Caco-2 (cell line): ENCODE data around the gene ESYT1. TPM values are rescaled to one million over a fixed set of nuclear protein-coding genes. Genes with fewer than 3 reads are reported as not detected.

Experiments
- BruUV-seq: library from RNA; stranded (reverse); fragments of 400-500 nt; replicated peaks from 2 replicates; lab custom pipeline; 2021; lab: Mats Ljungman, UMichigan
- CTCF ChIA-PET: fragments of 300-600 bp; sonication (Branson Sonifier 250); formaldehyde crosslinking; loops from one replicate; lab custom pipeline; 2022; ENCODE audit warnings: antibody characterized with exemption; lab: Charles Lee
- POLR2A ChIA-PET: fragments of 300-600 bp; sonication (Branson Sonifier 250); formaldehyde crosslinking; loops from one replicate; lab custom pipeline; 2022; ENCODE audit warnings: antibody characterized with exemption; lab: Charles Lee
- DNase-seq, 2 experiments: peaks; one replicate each; pipeline versions ENCODE4 v3.0.0 to v3.0.0-alpha.2; 2020 to 2022
- H3K27me3 ChIP-seq: replicated peaks from 2 replicates; pipeline ENCODE4 v1.6.0; 2011; ENCODE audit warnings: low read length; ENCODE audit not compliant: control insufficient read depth, insufficient read depth
- H3K36me3 ChIP-seq: 2 replicates; pipeline ENCODE4 v1.5.1; 2011; ENCODE audit warnings: low read length; ENCODE audit not compliant: control insufficient read depth, insufficient read depth
- H3K4me1 ChIP-seq: fragments of 250-450 bp; sonication (Bioruptor Pico); 2 replicates; pipeline ENCODE4 v1.5.1; 2020; ENCODE audit warnings: mild to moderate bottlenecking
- H3K4me3 ChIP-seq: 2 replicates; pipeline ENCODE4 v1.5.1; 2011; ENCODE audit warnings: low read depth, mild to moderate bottlenecking, control low read depth, low read length
- H3K9me3 ChIP-seq: fragments of 250-450 bp; sonication (Bioruptor Pico); 2 replicates; pipeline ENCODE4 v1.5.1; 2020; ENCODE audit warnings: mild to moderate bottlenecking, moderate library complexity
- H3K27ac Mint-ChIP-seq: one replicate; pipeline ENCODE4 v1.8.0; 2022; ENCODE audit warnings: mixed read lengths; ENCODE audit not compliant: unreplicated experiment
- H3K27me3 Mint-ChIP-seq: one replicate; pipeline ENCODE4 v1.8.0; 2022; ENCODE audit warnings: mixed read lengths; ENCODE audit not compliant: insufficient read depth, unreplicated experiment
- H3K36me3 Mint-ChIP-seq: one replicate; pipeline ENCODE4 v1.8.0; 2022; ENCODE audit warnings: mild to moderate bottlenecking, mixed read lengths; ENCODE audit not compliant: insufficient read depth, unreplicated experiment
- H3K4me1 Mint-ChIP-seq: one replicate; pipeline ENCODE4 v1.8.0; 2022; ENCODE audit warnings: low read depth, mixed read lengths; ENCODE audit not compliant: unreplicated experiment
- H3K4me3 Mint-ChIP-seq: one replicate; pipeline ENCODE4 v1.8.0; 2022; ENCODE audit warnings: mild to moderate bottlenecking, moderate library complexity, mixed read lengths; ENCODE audit not compliant: unreplicated experiment
- H3K9me3 Mint-ChIP-seq: one replicate; pipeline ENCODE4 v1.8.0; 2022; ENCODE audit warnings: mixed read lengths; ENCODE audit not compliant: unreplicated experiment
- intact Hi-C: fragments of 100-400 bp; cut with micrococcal nuclease; formaldehyde crosslinking; loops from one replicate; pipeline ENCODE4 v1.10.0; 2022; ENCODE audit not compliant: unreplicated experiment
- total RNA-seq: library from RNA; stranded (reverse); gene quantifications from 2 replicates; pipeline ENCODE4 v1.2.3, GENCODE V29; 2022
- TF ChIP-seq, protein P1 (sequence below), 2 experiments: fragments of 200-600 bp in 1 of 2; IDR thresholded peaks; 1 replicate in 1 of 2; 2 replicates in 1 of 2; pipeline versions ENCODE4 v1.5.1 to v1.8.0; 2011 to 2022; ENCODE audit warnings: antibody characterized with exemption in 1 of 2, control low read depth in 1 of 2, inconsistent platforms in 1 of 2, low read depth in 1 of 2, low read length in 1 of 2, mild to moderate bottlenecking in 1 of 2, moderate library complexity in 1 of 2; ENCODE audit not compliant: insufficient read depth in 1 of 2, severe bottlenecking in 1 of 2, unreplicated experiment in 1 of 2

Gene ESYT1
- total RNA-seq, 1 experiment from 2014 or later = 79.0 TPM

DNA sequence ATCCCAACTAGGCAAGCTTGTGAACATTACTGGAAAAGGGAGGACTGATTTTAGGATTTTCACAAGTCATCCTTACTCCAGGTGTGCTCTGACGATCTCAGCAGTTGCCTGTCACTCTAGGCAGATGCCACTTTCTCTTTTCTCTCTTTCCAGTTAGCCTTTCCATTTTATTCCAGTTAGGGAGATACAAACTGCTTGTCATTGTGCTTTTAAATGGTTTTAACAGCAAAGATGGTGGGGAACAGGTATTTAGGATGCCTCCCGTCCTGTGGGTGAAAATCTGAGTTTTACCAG lies 22.5 kb upstream of the ESYT1 start:
- CTCF ChIA-PET = interaction anchor here (0.5 to 2.4 kb wide), 4 partner anchors 13 to 26 kb away, joined by 3 to 24 read pairs (median 14); partner anchors contain the start of gene ZC3H10
- TF ChIP-seq, protein P1, sequence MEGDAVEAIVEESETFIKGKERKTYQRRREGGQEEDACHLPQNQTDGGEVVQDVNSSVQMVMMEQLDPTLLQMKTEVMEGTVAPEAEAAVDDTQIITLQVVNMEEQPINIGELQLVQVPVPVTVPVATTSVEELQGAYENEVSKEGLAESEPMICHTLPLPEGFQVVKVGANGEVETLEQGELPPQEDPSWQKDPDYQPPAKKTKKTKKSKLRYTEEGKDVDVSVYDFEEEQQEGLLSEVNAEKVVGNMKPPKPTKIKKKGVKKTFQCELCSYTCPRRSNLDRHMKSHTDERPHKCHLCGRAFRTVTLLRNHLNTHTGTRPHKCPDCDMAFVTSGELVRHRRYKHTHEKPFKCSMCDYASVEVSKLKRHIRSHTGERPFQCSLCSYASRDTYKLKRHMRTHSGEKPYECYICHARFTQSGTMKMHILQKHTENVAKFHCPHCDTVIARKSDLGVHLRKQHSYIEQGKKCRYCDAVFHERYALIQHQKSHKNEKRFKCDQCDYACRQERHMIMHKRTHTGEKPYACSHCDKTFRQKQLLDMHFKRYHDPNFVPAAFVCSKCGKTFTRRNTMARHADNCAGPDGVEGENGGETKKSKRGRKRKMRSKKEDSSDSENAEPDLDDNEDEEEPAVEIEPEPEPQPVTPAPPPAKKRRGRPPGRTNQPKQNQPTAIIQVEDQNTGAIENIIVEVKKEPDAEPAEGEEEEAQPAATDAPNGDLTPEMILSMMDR (IDR thresholded peaks at IDR 0.05; ENCODE audit: insufficient read depth in 1 of 2, low read depth in 1 of 2, low read length in 1 of 2, severe bottlenecking in 1 of 2, unreplicated experiment in 1 of 2) = no peak
- Histone ChIP-seq H3K4me1 (peaks cover 15% of the 10 kb centered on the region), H3K27me3 (no peaks in the 10 kb centered on the region; the same call in 1 of the 2 replicates), H3K9me3 (no peaks in the 10 kb centered on the region), H3K4me3 (peak overlapping the region; percentile 68), H3K36me3 (peaks cover 1% of the 10 kb centered on the region)
- no TSS peak for BruUV-seq
- Mint-ChIP-seq H3K36me3 (peaks cover 85% of the 10 kb centered on the region), H3K27me3 (no peaks in the 10 kb centered on the region), H3K9me3 (no peaks in the 10 kb centered on the region), H3K4me1 (peaks cover 9% of the 10 kb centered on the region), H3K27ac (peak overlapping the region; percentile 99), H3K4me3 (peak overlapping the region; percentile 98)
- POLR2A ChIA-PET = interaction anchor here (0.9 to 1.5 kb wide), 3 partner anchors 12 to 98 kb away, joined by 3 read pairs; partner anchors contain the start of gene ZC3H10
- intact Hi-C loops = no loop called here
- DNase-seq = no peak

DNA sequence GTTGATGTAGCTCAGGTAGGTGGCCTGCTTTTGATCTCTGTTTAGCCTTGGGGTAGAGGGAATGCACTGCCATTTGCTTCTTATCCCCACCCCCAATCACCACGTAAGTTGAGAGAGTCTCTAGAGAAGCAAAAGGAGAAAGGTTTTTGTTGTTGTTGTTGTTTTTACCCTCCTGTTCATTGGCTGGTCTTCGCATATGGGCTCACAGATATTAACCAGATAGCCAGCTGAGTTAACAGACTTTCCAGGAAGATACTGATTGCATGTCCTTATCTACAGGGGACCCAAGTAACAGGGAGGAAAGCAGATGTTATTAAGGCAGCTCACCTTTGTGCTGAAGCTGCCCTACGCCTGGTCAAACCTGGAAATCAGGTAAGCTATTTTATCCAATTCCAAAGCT lies 20.8 kb upstream of the ESYT1 start:
- H3K36me3 Mint-ChIP-seq = peaks cover 84% of the 10 kb centered on the region
- no peaks in the 10 kb centered on the region; the same call in 1 of the 2 replicates for H3K27me3 ChIP-seq
- TF ChIP-seq, protein P1 (IDR thresholded peaks at IDR 0.05; ENCODE audit: insufficient read depth in 1 of 2, low read depth in 1 of 2, low read length in 1 of 2, severe bottlenecking in 1 of 2, unreplicated experiment in 1 of 2) = no peak
- H3K9me3 ChIP-seq = no peaks in the 10 kb centered on the region
- no TSS peak for BruUV-seq
- POLR2A ChIA-PET = no interaction called here
- no peak overlapping the region for H3K4me3 ChIP-seq
- intact Hi-C loops = no loop called here
- peaks cover 9% of the 10 kb centered on the region for H3K4me1 Mint-ChIP-seq
- H3K9me3 Mint-ChIP-seq = no peaks in the 10 kb centered on the region
- no peaks in the 10 kb centered on the region for H3K27me3 Mint-ChIP-seq
- no peak for DNase-seq
- H3K4me1 ChIP-seq = peaks cover 15% of the 10 kb centered on the region
- no peak overlapping the region for H3K4me3 Mint-ChIP-seq
- peaks cover 1% of the 10 kb centered on the region for H3K36me3 ChIP-seq
- H3K27ac Mint-ChIP-seq = no peak overlapping the region
- CTCF ChIA-PET = interaction anchor here (0.6 kb wide), 1 partner anchor 11 kb away, joined by 5 read pairs; no protein-coding TSS in a partner anchor

DNA sequence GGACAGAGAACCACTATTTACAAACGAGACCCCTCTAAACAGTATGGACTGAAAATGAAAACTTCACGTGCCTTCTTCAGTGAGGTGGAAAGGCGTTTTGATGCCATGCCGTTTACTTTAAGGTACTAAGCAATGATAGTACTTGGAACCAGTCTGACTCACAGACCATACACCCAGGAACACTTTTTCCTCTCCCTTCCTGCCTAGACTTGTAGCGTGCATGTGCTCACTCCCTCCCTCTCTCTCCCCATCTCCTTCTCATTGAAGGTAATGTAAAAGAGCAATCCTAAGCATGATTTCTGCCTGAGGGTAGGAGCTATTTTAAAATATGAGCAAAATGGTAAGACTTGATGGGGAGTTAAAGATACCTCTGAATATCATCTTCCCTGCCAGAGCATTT lies 17.5 kb upstream of the ESYT1 start:
- TF ChIP-seq, protein P1 (IDR thresholded peaks at IDR 0.05; ENCODE audit: insufficient read depth in 1 of 2, low read depth in 1 of 2, low read length in 1 of 2, severe bottlenecking in 1 of 2, unreplicated experiment in 1 of 2) = no peak
- ChIA-PET POLR2A (no interaction called here), CTCF (no interaction called here)
- DNase-seq = no peak
- H3K27ac Mint-ChIP-seq = no peak overlapping the region
- H3K9me3 Mint-ChIP-seq = no peaks in the 10 kb centered on the region
- BruUV-seq = no TSS peak
- no peaks in the 10 kb centered on the region for H3K27me3 Mint-ChIP-seq
- no peak overlapping the region for H3K4me3 ChIP-seq
- intact Hi-C loops = loop anchor here (10.0 kb wide), 1 partner anchor 366 kb away; the partner anchor contains the start of gene GDF11
- H3K27me3 ChIP-seq = no peaks in the 10 kb centered on the region; the same call in 1 of the 2 replicates
- peaks cover 1% of the 10 kb centered on the region for H3K36me3 ChIP-seq
- H3K9me3 ChIP-seq = no peaks in the 10 kb centered on the region
- no peak overlapping the region for H3K4me3 Mint-ChIP-seq
- H3K4me1 ChIP-seq = peaks cover 8% of the 10 kb centered on the region
- peaks cover 7% of the 10 kb centered on the region for H3K4me1 Mint-ChIP-seq
- H3K36me3 Mint-ChIP-seq = peaks cover 80% of the 10 kb centered on the region
